GM13976 (cell line): ENCODE measurements around the gene MCM9.
"Not testable (repeated sequence)": the region's sequence is repeated elsewhere in the genome, so short reads cannot be mapped to it uniquely, and the experiment has no call there.

ENCODE experiments used
- DNase-seq: peaks from one replicate; pipeline ENCODE4 v3.0.0; 2012; ENCODE audit warnings: low spot score
- CTCF ChIP-seq: IDR thresholded peaks from 2 replicates; pipeline ENCODE4 v1.5.1; 2012; ENCODE audit warnings: borderline replicate concordance, mild to moderate bottlenecking; ENCODE audit not compliant: insufficient read depth; ENCODE audit errors: extremely low read depth, missing control alignments, control extremely low read depth
- in situ Hi-C: fragments of 300-500 bp; cut with MboI; formaldehyde crosslinking; loops from one replicate; pipeline ENCODE4 v1.12.0; 2022; ENCODE audit warnings: low sequenced_read_pairs, mixed read lengths, inconsistent platforms; ENCODE audit not compliant: unreplicated experiment

MCM9 gene

GRCh38 chr6:118873239-118873638, 61.7 kb downstream of the MCM9 start:
- in situ Hi-C loops = no loop called here
- no peak for DNase-seq
- TF ChIP-seq CTCF = no peak

GRCh38 chr6:118872726-118873125, 62.2 kb downstream of the MCM9 start:
- in situ Hi-C loops = no loop called here
- DNase-seq = no peak
- TF ChIP-seq CTCF = no peak

GRCh38 chr6:118872318-118872717, 62.6 kb downstream of the MCM9 start:
- no peak for DNase-seq
- in situ Hi-C loops = no loop called here
- no peak for TF ChIP-seq CTCF

- no peak for TF ChIP-seq CTCF
- in situ Hi-C loops = no loop called here
- DNase-seq = no peak
Measured at GRCh38 chr6:118871331-118871730, 63.6 kb downstream of the MCM9 start.

GRCh38 chr6:118869894-118870589, 64.9 kb downstream of the MCM9 start:
- in situ Hi-C loops = no loop called here
- TF ChIP-seq CTCF = no peak
- DNase-seq = no peak

- no peak for DNase-seq
- in situ Hi-C loops = no loop called here
- no peak for TF ChIP-seq CTCF
Measured at GRCh38 chr6:118869350-118869749, 65.6 kb downstream of the MCM9 start.

GRCh38 chr6:118868901-118869300, 66.1 kb downstream of the MCM9 start:
- in situ Hi-C loops = not testable (repeated sequence)

More at GRCh38 chr6:118868901-118869300, 66.1 kb downstream of the MCM9 start:
- not testable (repeated sequence) for DNase-seq
